HG02678 (cell line): ENCODE data around the gene ZBTB42.

ENCODE experiments used
- ATAC-seq: cut with Tn5 transposase; IDR thresholded peaks from one replicate; pipeline ENCODE4 v1.9.1; 2021; ENCODE audit warnings: mild to moderate bottlenecking, moderate library complexity; ENCODE audit not compliant: unreplicated experiment

ZBTB42 gene

DNA sequence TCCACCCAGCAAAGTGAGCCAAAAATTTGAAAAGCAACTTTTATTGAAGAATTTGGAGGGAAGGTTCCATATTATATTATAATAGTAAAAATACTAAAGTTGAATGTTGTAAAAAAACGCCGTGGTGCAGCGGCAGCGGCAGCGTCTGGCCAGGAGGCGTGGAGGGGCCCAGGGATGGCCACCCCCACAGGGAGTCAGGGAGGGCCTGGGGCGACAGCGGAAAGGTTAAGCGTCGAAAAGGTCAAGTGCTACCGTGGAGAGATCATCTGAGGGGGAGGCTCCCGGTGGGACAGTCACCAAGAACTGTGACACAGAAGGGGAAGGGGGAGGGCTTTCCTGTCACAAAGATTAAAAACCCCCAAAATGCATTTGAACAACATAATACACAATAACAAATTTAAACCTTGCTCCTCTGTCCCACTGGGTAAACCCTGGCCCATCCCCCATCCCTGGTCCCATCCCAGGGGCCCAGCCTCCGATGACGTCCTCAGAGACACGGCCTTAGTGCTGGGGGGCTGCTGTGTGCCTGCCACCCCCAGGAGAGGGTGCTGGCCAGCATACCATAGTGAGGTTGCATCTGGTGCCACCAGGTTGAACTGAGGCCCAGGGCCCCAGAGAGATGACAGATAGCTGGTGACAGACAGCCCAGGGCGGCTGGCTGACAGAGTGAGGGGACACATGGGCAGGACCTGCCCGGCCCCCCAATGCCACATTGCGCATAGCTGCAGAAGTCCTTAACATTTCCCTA lies 31.4 kb upstream of the ZBTB42 start:
- ATAC-seq, result no peak

DNA sequence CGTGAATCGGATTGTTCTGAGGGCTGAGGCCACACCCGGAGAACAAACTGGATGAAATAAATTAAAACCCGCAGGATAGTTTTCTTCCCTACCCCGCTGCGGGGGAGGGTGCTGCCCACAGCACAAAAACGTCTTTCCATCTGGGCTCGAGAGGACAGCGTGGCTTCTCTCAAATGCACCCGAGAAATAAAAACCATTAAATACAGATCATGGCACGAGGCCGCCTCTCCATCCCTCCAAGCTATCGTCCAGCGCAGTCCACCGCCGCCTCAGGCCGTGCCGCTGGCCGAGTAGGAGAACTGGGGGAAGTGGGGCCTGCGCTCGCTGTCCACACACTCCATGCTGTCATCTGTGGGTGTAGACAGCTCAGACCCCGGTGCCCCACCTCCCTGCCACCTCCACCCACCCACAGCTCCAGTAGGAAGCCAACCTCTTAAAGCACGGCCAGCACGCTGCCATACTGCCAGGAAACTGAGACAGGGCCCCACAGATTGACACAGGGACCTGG lies 30.8 kb upstream of the ZBTB42 start:
- no peak for ATAC-seq

DNA sequence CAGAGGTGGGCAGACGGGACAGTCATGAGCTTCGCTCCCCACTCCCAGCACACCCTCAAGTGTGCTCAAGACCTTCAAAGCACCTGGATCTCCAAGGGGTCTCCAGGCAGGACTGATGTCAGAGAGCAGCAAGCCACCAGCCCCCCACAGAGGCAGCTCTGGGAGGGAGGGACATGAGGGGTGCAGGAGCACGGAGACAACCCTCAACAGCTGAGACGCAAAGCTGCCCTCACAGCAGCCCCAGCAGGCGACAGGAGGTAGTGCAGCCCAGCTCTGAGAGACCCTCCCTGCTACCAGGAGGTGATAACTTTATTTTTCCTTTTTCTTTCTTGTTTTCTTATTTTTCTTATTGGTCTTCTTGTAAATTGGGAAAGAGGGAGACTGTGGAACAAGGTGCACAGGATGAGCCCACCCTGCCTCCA lies 30.0 kb upstream of the ZBTB42 start:
- ATAC-seq, result no peak

- no peak for ATAC-seq
Observed at GRCh38 chr14:104771374-104771773, 29.5 kb upstream of the ZBTB42 start.

GRCh38 chr14:104771918-104772706 lies 28.8 kb upstream of the ZBTB42 start:
- ATAC-seq, result no peak

GRCh38 chr14:104772707-104773504 lies 28.0 kb upstream of the ZBTB42 start:
- no peak for ATAC-seq

DNA sequence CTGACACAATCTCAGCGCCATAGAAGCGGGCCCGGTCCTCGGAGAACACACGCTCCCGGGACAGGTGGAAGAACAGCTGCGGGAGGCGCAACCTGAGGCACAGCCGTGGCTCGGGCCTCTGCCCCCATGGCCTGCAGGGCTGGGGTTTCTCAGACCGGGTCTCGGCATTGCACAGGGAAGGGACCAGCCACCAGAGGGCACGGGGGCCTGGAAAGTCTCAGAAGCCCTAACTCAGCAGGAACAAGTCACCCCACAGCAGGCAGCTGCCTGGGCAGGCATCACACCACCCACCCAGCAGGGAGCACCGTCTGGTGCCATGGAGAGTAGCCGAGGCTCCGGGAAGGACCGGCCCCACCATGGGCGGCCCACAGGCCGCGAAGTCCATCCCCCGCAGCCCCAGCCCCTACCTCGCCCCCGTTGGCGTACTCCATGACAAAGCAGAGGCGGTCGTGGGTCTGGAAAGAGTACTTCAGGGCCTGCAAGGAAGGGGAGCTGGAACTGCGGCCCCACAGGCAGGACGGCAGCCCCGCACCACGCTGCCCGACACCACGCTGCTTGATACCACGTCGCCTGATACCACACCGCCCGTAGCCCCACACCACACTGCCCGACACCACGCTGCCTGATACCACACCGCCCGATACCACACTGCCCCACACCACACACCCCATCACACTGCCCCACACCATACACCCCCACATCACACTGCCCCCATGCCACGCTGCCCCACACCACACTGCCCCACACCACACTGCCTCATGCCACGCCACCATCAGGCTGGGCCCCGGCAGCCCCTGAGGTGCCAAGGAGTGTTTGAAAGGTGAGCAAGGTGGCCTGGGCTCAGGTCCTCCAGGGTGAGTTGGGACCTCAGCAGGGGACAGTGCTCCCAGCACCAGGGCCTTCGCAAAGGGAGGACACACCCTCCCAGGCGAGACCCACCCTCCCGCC lies 27.1 kb upstream of the ZBTB42 start:
- no peak for ATAC-seq

GRCh38 chr14:104774453-104775072 lies 26.3 kb upstream of the ZBTB42 start:
- ATAC-seq, result no peak

GRCh38 chr14:104775073-104775489 lies 25.8 kb upstream of the ZBTB42 start:
- no peak for ATAC-seq

DNA sequence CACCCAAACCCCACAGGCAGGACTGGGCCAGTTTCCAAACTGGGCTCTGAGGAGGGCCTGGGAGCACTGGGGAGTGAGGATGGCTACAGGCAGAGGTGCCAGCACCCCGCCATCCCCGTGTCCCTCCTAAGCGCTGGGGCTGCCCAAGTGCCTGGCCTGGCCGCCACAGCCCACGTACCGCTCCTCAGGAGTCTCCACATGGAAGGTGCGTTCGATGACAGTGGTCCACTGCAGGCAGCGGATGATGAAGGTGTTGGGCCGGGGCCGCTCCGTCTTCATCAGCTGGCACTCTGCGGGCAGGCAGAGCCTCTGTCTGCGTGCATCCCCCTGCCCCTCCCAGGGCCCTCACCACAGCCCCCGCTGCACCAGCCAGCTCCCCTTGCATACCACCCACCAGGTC lies 24.4 kb upstream of the ZBTB42 start:
- no peak for ATAC-seq

DNA sequence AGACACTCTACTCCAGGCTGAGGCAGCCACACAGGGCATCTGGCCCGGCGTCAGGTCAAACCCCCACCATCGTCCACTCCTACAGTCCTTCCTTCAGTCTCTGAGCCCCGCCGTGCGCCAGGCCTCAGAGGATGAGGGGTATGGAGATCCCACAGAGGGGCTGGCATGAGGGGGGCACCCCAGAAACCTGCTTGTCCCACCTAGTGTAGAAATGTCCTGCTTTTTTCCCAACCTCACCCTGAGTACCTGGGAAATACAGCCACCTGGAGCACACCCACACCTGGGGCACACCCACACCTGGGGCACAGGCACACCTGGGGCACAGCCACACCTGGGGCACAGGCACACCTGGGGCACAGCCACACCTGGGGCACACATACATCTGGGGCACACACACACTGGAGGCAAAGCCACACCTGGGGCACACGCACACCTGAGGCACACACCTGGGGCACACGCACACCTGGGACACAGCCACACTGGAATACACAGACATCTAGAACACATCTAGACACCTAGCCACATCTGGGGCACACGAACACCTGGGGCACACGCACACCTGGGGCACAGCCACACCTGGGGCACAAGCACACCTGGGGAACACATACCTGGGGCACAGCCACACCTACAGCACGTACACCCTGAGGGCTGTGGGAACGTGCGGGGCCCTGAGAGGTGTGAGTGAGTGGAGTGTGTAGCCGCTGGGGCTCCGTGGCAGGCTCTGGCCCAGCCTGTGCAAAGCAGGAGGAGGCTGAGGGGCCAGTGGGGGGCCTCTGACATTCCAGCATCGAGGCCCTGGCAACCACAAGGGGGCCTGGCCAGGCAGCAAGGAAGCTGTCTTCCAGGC lies 23.7 kb upstream of the ZBTB42 start:
- no peak for ATAC-seq

- no peak for ATAC-seq
Observed at GRCh38 chr14:104777808-104778249, 23.1 kb upstream of the ZBTB42 start.

DNA sequence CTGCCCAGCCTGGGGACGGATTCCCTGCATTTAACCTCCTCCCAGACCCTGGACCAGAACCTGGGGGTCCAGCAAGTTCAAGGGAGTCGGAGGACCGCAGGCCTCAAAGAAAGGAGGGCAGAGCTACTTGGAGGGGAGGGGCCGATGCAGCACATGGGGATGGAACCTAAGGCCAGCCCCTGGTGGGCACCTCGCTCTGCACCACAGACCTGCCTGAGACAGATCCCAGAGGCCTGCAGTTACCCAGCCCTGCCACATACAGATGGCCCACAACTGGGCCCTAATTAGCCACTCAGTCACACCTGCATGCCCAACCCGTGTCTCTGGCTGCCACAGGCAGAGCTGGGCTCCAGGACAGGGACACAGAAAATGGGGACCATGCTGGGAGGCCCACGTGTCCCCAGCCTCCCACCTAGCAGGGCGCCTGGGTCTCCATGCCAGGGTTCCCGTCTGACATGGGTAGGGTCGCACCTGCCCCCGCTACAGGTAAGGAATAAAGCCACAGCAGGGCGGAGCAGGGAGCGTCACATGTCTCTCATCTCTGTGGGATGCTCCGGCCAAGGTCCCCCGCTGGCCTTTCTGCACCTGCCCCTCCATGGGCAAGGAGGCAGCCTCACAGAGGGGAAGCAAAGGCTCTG lies 22.1 kb upstream of the ZBTB42 start:
- ATAC-seq, result no peak

- no peak for ATAC-seq
Observed at GRCh38 chr14:104779776-104780512, 21.0 kb upstream of the ZBTB42 start.

DNA sequence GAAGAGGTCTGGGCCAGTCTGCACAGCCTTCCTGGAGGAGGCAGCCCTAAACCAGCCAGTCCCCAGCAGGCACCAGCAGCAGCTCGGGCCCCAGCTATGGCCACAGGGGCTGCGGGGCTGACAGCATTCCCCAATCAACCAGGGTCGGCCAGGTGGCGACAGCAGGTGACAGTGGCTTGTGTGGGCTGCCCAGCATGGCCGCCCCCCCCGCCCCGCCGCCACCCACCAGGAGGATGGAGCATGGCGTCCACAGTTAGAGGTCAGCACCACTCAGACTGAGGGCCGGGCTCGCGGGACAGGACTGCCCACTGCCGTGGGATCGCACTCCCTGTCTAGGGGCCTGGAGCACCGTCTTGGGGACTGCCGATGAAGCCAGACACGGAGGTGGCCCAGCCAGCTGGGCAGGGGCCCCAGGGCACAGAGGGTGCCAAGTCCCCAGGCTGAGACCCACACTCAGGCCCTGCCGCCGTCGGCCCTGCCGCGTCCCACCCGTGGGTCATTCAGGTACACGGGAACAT lies 20.3 kb upstream of the ZBTB42 start:
- ATAC-seq, result no peak

DNA sequence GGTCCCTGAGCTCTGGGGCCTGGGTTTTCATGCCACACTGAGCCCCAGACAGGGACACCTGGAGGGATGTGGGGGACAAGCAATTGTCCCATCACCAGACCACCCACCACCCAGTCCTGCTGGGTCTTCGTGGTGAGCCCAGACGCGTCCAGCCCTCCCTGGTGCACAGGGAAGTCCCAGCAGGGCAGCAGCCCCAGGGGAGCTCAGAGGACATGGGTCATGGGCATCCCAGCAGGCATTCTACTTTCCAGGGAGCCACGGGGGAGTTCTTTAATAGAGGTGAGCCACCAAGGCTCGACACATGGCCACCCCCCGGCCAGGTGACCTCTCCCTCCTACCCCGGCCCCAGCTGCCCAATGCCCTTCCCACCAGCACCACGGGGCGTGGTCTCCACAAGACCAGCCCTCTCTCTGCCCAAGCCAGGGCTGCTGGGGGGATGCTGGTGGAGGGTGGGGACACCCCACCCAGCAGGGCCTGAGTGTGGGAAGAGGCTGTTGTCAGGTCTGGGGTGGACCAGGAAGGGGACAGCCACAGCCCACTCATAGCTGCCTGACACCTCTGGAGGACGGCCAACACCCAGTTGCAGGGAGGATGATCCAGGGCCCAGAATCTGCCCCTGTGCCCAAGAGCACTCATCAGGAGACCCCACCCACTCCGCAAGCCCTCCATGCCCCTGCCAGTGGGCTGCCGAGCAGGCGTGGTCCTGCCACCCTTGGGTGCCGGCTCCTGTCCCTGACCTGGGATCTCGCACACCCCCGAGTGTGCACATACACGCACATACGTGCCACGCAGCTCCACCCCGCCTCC lies 19.4 kb upstream of the ZBTB42 start:
- ATAC-seq, result no peak
